Measurements from ENCODE around the gene C8B.

Gene C8B

GRCh38 chr1:56967355-56967754 lies 1.5 kb upstream of the C8B start:
- H3K27ac ChIP-seq (ENCODE audit: low read depth, low read length): no peak overlapping the region
- H3K9ac ChIP-seq (ENCODE audit: low read length): no peak overlapping the region
- H3K4me2 ChIP-seq (ENCODE audit: low read depth, low read length, poor library complexity, severe bottlenecking): no peak overlapping the region
- no peaks in the 10 kb centered on the region for H3K79me2 ChIP-seq (ENCODE audit: insufficient read depth, low read length)
- no peaks in the 10 kb centered on the region for H3K36me3 ChIP-seq (ENCODE audit: low read length)
- no peaks in the 10 kb centered on the region for H3K9me3 ChIP-seq (ENCODE audit: insufficient read depth, low read length)
- H4K20me1 ChIP-seq (ENCODE audit: low read depth, low read length): no peaks in the 10 kb centered on the region
- no peaks in the 10 kb centered on the region for H3F3A ChIP-seq (ENCODE audit: insufficient read depth)
- no peaks in the 10 kb centered on the region for H3K27me3 ChIP-seq (ENCODE audit: low read length)
- TF ChIP-seq EZH2phosphoT487 (conservative IDR thresholded peaks at IDR 0.05; ENCODE audit: low read length) (no peak), CTCF (IDR thresholded peaks at IDR 0.05; ENCODE audit: insufficient read depth, low read length, poor library complexity, severe bottlenecking) (no peak)
- no peaks in the 10 kb centered on the region for H3K9me2 ChIP-seq (replicated peaks; ENCODE audit: insufficient read depth, low read length)
- H2AFZ ChIP-seq (ENCODE audit: low read depth, low read length, severe bottlenecking): no peak overlapping the region
- no peak overlapping the region for H3K4me3 ChIP-seq (ENCODE audit: insufficient read depth, low read length, poor library complexity, severe bottlenecking)

- no peaks in the 10 kb centered on the region for H3K9me2 ChIP-seq (replicated peaks; ENCODE audit: insufficient read depth, low read length)
- no peaks in the 10 kb centered on the region for H3K27me3 ChIP-seq (ENCODE audit: low read length)
- H3K27ac ChIP-seq (ENCODE audit: low read depth, low read length): no peak overlapping the region
- no peaks in the 10 kb centered on the region for H3K36me3 ChIP-seq (ENCODE audit: low read length)
- H3F3A ChIP-seq (ENCODE audit: insufficient read depth): no peaks in the 10 kb centered on the region
- H4K20me1 ChIP-seq (ENCODE audit: low read depth, low read length): no peaks in the 10 kb centered on the region
- no peaks in the 10 kb centered on the region for H3K9me3 ChIP-seq (ENCODE audit: insufficient read depth, low read length)
- no peak overlapping the region for H3K9ac ChIP-seq (ENCODE audit: low read length)
- H3K79me2 ChIP-seq (ENCODE audit: insufficient read depth, low read length): no peaks in the 10 kb centered on the region
- no peak overlapping the region for H2AFZ ChIP-seq (ENCODE audit: low read depth, low read length, severe bottlenecking)
- no peak overlapping the region for H3K4me3 ChIP-seq (ENCODE audit: insufficient read depth, low read length, poor library complexity, severe bottlenecking)
- TF ChIP-seq EZH2phosphoT487 (conservative IDR thresholded peaks at IDR 0.05; ENCODE audit: low read length) (no peak), CTCF (IDR thresholded peaks at IDR 0.05; ENCODE audit: insufficient read depth, low read length, poor library complexity, severe bottlenecking) (no peak)
- H3K4me2 ChIP-seq (ENCODE audit: low read depth, low read length, poor library complexity, severe bottlenecking): no peak overlapping the region
Measured at GRCh38 chr1:56966698-56966999, 834 bp upstream of the C8B start.

GRCh38 chr1:56965191-56965590 lies 624 bp downstream of the C8B start:
- TF ChIP-seq CTCF (IDR thresholded peaks at IDR 0.05; ENCODE audit: insufficient read depth, low read length, poor library complexity, severe bottlenecking) (no peak), EZH2phosphoT487 (conservative IDR thresholded peaks at IDR 0.05; ENCODE audit: low read length) (no peak)
- no peak overlapping the region for H3K9ac ChIP-seq (ENCODE audit: low read length)
- no peak overlapping the region for H2AFZ ChIP-seq (ENCODE audit: low read depth, low read length, severe bottlenecking)
- H4K20me1 ChIP-seq (ENCODE audit: low read depth, low read length): no peaks in the 10 kb centered on the region
- H3K36me3 ChIP-seq (ENCODE audit: low read length): no peaks in the 10 kb centered on the region
- no peaks in the 10 kb centered on the region for H3K9me2 ChIP-seq (replicated peaks; ENCODE audit: insufficient read depth, low read length)
- no peaks in the 10 kb centered on the region for H3K79me2 ChIP-seq (ENCODE audit: insufficient read depth, low read length)
- H3K9me3 ChIP-seq (ENCODE audit: insufficient read depth, low read length): no peaks in the 10 kb centered on the region
- H3K27ac ChIP-seq (ENCODE audit: low read depth, low read length): no peak overlapping the region
- no peak overlapping the region for H3K4me2 ChIP-seq (ENCODE audit: low read depth, low read length, poor library complexity, severe bottlenecking)
- no peaks in the 10 kb centered on the region for H3K27me3 ChIP-seq (ENCODE audit: low read length)
- H3F3A ChIP-seq (ENCODE audit: insufficient read depth): no peaks in the 10 kb centered on the region
- no peak overlapping the region for H3K4me3 ChIP-seq (ENCODE audit: insufficient read depth, low read length, poor library complexity, severe bottlenecking)
